Endothelial cell of umbilical vein (primary cell): ENCODE measurements around the gene ANGPTL4. TPM values are rescaled to one million over a fixed set of nuclear protein-coding genes. Genes with fewer than 3 reads are reported as not detected.

Source experiments
- BruUV-seq: library from RNA; stranded (reverse); fragments of 400-500 nt; replicated peaks from 2 replicates; lab custom pipeline; 2021; lab: Mats Ljungman, UMichigan
- CTCF ChIA-PET: fragments of 300-600, 350-600 bp; sonication (Branson Sonifier 250); formaldehyde crosslinking; loops from one replicate; lab custom pipeline; 2021; ENCODE audit warnings: antibody characterized with exemption, inconsistent platforms; lab: Charles Lee
- POLR2A ChIA-PET: fragments of 300-600, 350-600 bp; sonication (Branson Sonifier 250); formaldehyde crosslinking; loops from one replicate; lab custom pipeline; 2021; ENCODE audit warnings: antibody characterized with exemption, inconsistent platforms; lab: Charles Lee
- DNase-seq: peaks from one replicate; pipeline ENCODE4 v3.0.0-alpha.2; 2011; ENCODE audit warnings: low read depth, low spot score
- FAIRE-seq: peaks from 2 replicates; lab custom pipeline; 2011; peaks lifted over from hg19 to GRCh38; lab: Jason Lieb, UNC
- H2AFZ ChIP-seq: 2 replicates; pipeline ENCODE4 v1.6.0; 2012; ENCODE audit warnings: low read depth, low read length, control low read depth, inconsistent platforms
- H3K27ac ChIP-seq: 2 replicates; pipeline ENCODE4 v1.5.1; 2011; ENCODE audit warnings: low read depth, mild to moderate bottlenecking, control low read depth, low read length, moderate library complexity; ENCODE audit not compliant: insufficient read depth
- H3K27me3 ChIP-seq, 2 experiments: 2 replicates each; pipeline versions ENCODE4 v1.6.0 to v1.6.1; 2011; ENCODE audit warnings: low read length in 2 of 2, mixed read lengths in 1 of 2; ENCODE audit not compliant: control insufficient read depth in 2 of 2, insufficient read depth in 2 of 2
- H3K36me3 ChIP-seq, 2 experiments: 2 replicates in 1 of 2; 3 replicates in 1 of 2; pipeline ENCODE4 v1.5.1; 2011; ENCODE audit warnings: low read length in 2 of 2, mild to moderate bottlenecking in 1 of 2, moderate library complexity in 1 of 2; ENCODE audit not compliant: control insufficient read depth in 2 of 2, insufficient read depth in 2 of 2; ENCODE audit errors: extremely low read depth in 1 of 2
- H3K4me1 ChIP-seq: 3 replicates; pipeline ENCODE4 v1.5.1; 2011; ENCODE audit warnings: mild to moderate bottlenecking, low read length; ENCODE audit not compliant: control insufficient read depth, insufficient read depth; ENCODE audit errors: extremely low read depth
- H3K4me2 ChIP-seq: 2 replicates; pipeline ENCODE4 v1.6.1; 2011; ENCODE audit warnings: low read length, control low read depth, mixed read lengths; ENCODE audit not compliant: insufficient read depth
- H3K4me3 ChIP-seq, 3 experiments: fragments of 200-600 bp in 1 of 3; sonication (generic), shearing (Covaris generic) in 1 of 3; replicated peaks in 1 of 3; 2 replicates each; pipeline ENCODE4 v1.5.1; 2011 to 2016; ENCODE audit warnings: control low read depth in 3 of 3, low read length in 3 of 3, mild to moderate bottlenecking in 2 of 3, inconsistent platforms in 1 of 3, low read depth in 1 of 3, moderate library complexity in 1 of 3; ENCODE audit not compliant: insufficient read depth in 1 of 3
- H3K79me2 ChIP-seq: 2 replicates; pipeline ENCODE4 v1.6.0; 2012; ENCODE audit warnings: low read length, inconsistent platforms; ENCODE audit not compliant: control insufficient read depth, insufficient read depth
- H3K9ac ChIP-seq: replicated peaks from 2 replicates; pipeline ENCODE3; 2011; ENCODE audit warnings: low read length, control low read depth; ENCODE audit not compliant: insufficient read depth; ENCODE audit errors: extremely low read depth
- H3K9me1 ChIP-seq: replicated peaks from 3 replicates; pipeline ENCODE4 v1.6.0; 2011; ENCODE audit warnings: mild to moderate bottlenecking, low read length; ENCODE audit not compliant: control insufficient read depth, insufficient read depth; ENCODE audit errors: extremely low read depth
- H3K9me3 ChIP-seq: replicated peaks from 2 replicates; pipeline ENCODE4 v1.5.1; 2012; ENCODE audit warnings: low read length, inconsistent platforms; ENCODE audit not compliant: control insufficient read depth, insufficient read depth
- H4K20me1 ChIP-seq: replicated peaks from 2 replicates; pipeline ENCODE3; 2011; ENCODE audit warnings: mild to moderate bottlenecking, low read length; ENCODE audit not compliant: control insufficient read depth, insufficient read depth; ENCODE audit errors: extremely low read depth
- CTCF ChIP-seq, 2 donors: IDR thresholded peaks; 1 replicate in 1 of 2; 2 replicates in 1 of 2; pipeline ENCODE4 v1.5.1; 2011; ENCODE audit warnings: low read length in 2 of 2, mild to moderate bottlenecking in 2 of 2, moderate library complexity in 2 of 2, control low read depth in 1 of 2, inconsistent platforms in 1 of 2, low read depth in 1 of 2; ENCODE audit not compliant: insufficient read depth in 1 of 2; ENCODE audit errors: extremely low read depth in 1 of 2
- EZH2 ChIP-seq: IDR thresholded peaks from 2 replicates; pipeline ENCODE4 v1.6.1; 2012; ENCODE audit warnings: borderline replicate concordance, low read depth, mild to moderate bottlenecking, moderate library complexity, low read length, inconsistent platforms; ENCODE audit not compliant: severe bottlenecking
- FOS ChIP-seq: IDR thresholded peaks from 2 replicates; pipeline ENCODE4 v1.6.1; 2011; ENCODE audit warnings: mild to moderate bottlenecking, low read length, moderate library complexity, borderline replicate concordance; ENCODE audit not compliant: insufficient read depth
- GATA2 ChIP-seq: IDR thresholded peaks from 2 replicates; pipeline ENCODE4 v1.7.0; 2011; ENCODE audit warnings: low read depth, mild to moderate bottlenecking, moderate library complexity, mixed read lengths, low read length; ENCODE audit not compliant: insufficient read length, insufficient read depth
- JUN ChIP-seq: IDR thresholded peaks from 2 replicates; pipeline ENCODE4 v1.6.1; 2011; ENCODE audit warnings: borderline replicate concordance, low read depth; ENCODE audit not compliant: insufficient read length, insufficient read depth
- MAX ChIP-seq: IDR thresholded peaks from 2 replicates; pipeline ENCODE4 v1.6.1; 2011; ENCODE audit not compliant: insufficient read depth, insufficient read length
- MYC ChIP-seq: IDR thresholded peaks from one replicate; pipeline ENCODE4 v1.6.1; 2011; ENCODE audit warnings: mild to moderate bottlenecking, low read depth, low read length
- POLR2A ChIP-seq: IDR thresholded peaks from 2 replicates; pipeline ENCODE4 v1.6.1; 2012; ENCODE audit warnings: low read depth, mild to moderate bottlenecking, control low read depth, low read length
- POLR2AphosphoS5 ChIP-seq: IDR thresholded peaks from 2 replicates; pipeline ENCODE4 v1.6.1; 2012; ENCODE audit warnings: low read depth, mild to moderate bottlenecking, control low read depth, low read length, moderate library complexity; ENCODE audit not compliant: insufficient read depth
- dilution Hi-C: fragments of 300-500 bp; cut with MboI; formaldehyde crosslinking; loops from one replicate; pipeline ENCODE4 v1.15.0; 2019; ENCODE audit warnings: low sequenced_read_pairs; ENCODE audit not compliant: extremely low pct_ligation_motif_present
- intact Hi-C: fragments of 100-400 bp; cut with micrococcal nuclease; formaldehyde crosslinking; loops from one replicate; pipeline ENCODE4 v1.10.0; 2022
- polyA plus RNA-seq, 4 experiments: library from polyadenylated mRNA; depleted of rRNA in 3 of 4; stranded (reverse) in 3 of 4; unstranded in 1 of 4; fragments of >200 nt; gene quantifications; 2 replicates each; pipeline versions ENCODE4 v1.2.1 to v1.2.3, GENCODE V29; 2011 to 2012; ENCODE audit warnings: missing spikeins in 1 of 4
- total RNA-seq: library from RNA; stranded (reverse); gene quantifications from 2 replicates; pipeline ENCODE4 v1.2.3, GENCODE V29; 2021

ANGPTL4 gene
- total and polyA plus RNA-seq, 2 donors (not counting 3 experiments of a cell fraction or from before 2014, with no cell fraction given), result 3.9 to 14.1 TPM

GRCh38 chr19:8392017-8392591 lies 28.1 kb downstream of the ANGPTL4 start:
- Histone ChIP-seq H3K27ac (peak overlapping the region; percentile 35), H3K9ac (peak overlapping the region; percentile 29), H3K4me1 (peaks cover 30% of the 10 kb centered on the region), H3K27me3 (no peaks in the 10 kb centered on the region), H2AFZ (no peak overlapping the region), H3K9me1 (no peaks in the 10 kb centered on the region), H4K20me1 (no peaks in the 10 kb centered on the region), H3K4me2 (peak overlapping the region; percentile 13), H3K4me3 (no peak overlapping the region), H3K9me3 (no peaks in the 10 kb centered on the region), H3K36me3 (no peaks in the 10 kb centered on the region), H3K79me2 (peaks cover 46% of the 10 kb centered on the region)
- dilution Hi-C loops (no loop called here), intact Hi-C loops (no loop called here)
- ChIA-PET CTCF (interaction anchor here (0.9 to 5.0 kb wide), 2 partner anchors 38 to 44 kb away, joined by 3 to 29 read pairs; no protein-coding TSS in a partner anchor), POLR2A (interaction anchor here (0.6 to 1.9 kb wide), 2 partner anchors 30 to 37 kb away, joined by 4 to 8 read pairs; no protein-coding TSS in a partner anchor)
- BruUV-seq, result no TSS peak
- DNase-seq (peak; percentile 63), FAIRE-seq (peak; percentile 62)
- no peak for TF ChIP-seq JUN
- no peak for TF ChIP-seq CTCF (IDR thresholded peaks at IDR 0.05; ENCODE audit: extremely low read depth in 1 of 2, insufficient read depth in 1 of 2, low read depth in 1 of 2, low read length in 2 of 2)
- TF ChIP-seq MYC, result no peak
- TF ChIP-seq MAX, result no peak
- TF ChIP-seq POLR2A, result no peak
- no peak for TF ChIP-seq FOS
- TF ChIP-seq GATA2, result no peak
- no peak for TF ChIP-seq POLR2AphosphoS5
- no peak for TF ChIP-seq EZH2
